ENCODE measurements around the gene CCDC14. TPM values are rescaled to one million over a fixed set of nuclear protein-coding genes. Genes with fewer than 3 reads are reported as not detected.
A peak's percentile ranks its signal among the peaks of the same experiment; 100 is the strongest.

Gene CCDC14
- total RNA-seq, 2 donors from 2014 or later, result 69.5 to 70.1 TPM

GRCh38 chr3:123884203-123884831 lies 76.7 kb downstream of the CCDC14 start, which contains the start of gene MYLK:
Gene MYLK (minus strand): TSS chr3:123884332. CDS start chr3:123793841, 90,491 bp downstream.
- Histone ChIP-seq H3K36me3 (no peaks in the 10 kb centered on the region), H3K9ac (ENCODE audit: low read depth in 2 of 2, low read length in 2 of 2) (peak within 1 kb of the TSS; percentile 55 to 56), H3K27ac (no peak within 1 kb of the TSS), H3K4me1 (peaks cover 4% of the 10 kb centered on the region), H3K4me3 (peak within 1 kb of the TSS; percentile 45), H3K9me3 (no peaks in the 10 kb centered on the region), H3K27me3 (no peaks in the 10 kb centered on the region)
- DNase-seq, result peak; percentile 69
- intact Hi-C loops (cut with DNase I), result loop anchor here (10.0 kb wide), 1 partner anchor 100 kb away; no protein-coding TSS in a partner anchor
- TF ChIP-seq, protein P1, sequence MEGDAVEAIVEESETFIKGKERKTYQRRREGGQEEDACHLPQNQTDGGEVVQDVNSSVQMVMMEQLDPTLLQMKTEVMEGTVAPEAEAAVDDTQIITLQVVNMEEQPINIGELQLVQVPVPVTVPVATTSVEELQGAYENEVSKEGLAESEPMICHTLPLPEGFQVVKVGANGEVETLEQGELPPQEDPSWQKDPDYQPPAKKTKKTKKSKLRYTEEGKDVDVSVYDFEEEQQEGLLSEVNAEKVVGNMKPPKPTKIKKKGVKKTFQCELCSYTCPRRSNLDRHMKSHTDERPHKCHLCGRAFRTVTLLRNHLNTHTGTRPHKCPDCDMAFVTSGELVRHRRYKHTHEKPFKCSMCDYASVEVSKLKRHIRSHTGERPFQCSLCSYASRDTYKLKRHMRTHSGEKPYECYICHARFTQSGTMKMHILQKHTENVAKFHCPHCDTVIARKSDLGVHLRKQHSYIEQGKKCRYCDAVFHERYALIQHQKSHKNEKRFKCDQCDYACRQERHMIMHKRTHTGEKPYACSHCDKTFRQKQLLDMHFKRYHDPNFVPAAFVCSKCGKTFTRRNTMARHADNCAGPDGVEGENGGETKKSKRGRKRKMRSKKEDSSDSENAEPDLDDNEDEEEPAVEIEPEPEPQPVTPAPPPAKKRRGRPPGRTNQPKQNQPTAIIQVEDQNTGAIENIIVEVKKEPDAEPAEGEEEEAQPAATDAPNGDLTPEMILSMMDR (IDR thresholded peaks at IDR 0.05), result no peak

DNA sequence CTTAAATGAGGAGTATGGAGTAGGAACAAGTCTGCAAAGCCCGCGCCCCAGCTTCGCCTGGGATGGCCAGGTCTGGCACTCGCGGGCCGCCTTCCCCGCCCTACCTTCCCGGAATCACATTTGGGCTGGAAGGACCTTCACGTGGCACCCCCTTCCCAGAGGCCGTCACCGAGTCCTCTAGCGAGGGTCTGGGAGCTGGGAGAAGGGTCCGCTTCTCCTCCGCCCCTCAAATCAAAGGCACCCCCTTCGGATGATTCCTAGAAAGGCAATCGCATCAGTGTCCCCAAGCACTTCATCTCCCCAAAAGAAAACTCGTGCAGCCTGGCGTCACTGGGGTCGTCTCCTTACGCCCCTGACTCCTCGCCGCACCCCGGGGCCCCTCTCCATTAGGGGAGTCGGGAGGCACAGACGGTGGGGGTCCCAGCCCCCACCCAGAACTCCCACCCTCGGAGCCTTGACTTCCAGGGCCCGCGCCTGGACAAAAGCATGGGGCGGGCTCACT lies 77.3 kb downstream of the CCDC14 start:
- TF ChIP-seq, protein P1 (IDR thresholded peaks at IDR 0.05), result no peak
- Histone ChIP-seq H3K4me3 (peak overlapping the region; percentile 45), H3K36me3 (no peaks in the 10 kb centered on the region), H3K27ac (no peak overlapping the region), H3K27me3 (no peaks in the 10 kb centered on the region), H3K9ac (ENCODE audit: low read depth in 2 of 2, low read length in 2 of 2) (peak overlapping the region; percentile 55 to 56), H3K4me1 (peaks cover 4% of the 10 kb centered on the region), H3K9me3 (no peaks in the 10 kb centered on the region)
- intact Hi-C loops (cut with DNase I), result loop anchor here (10.0 kb wide), 1 partner anchor 101 kb away; no protein-coding TSS in a partner anchor
- DNase-seq, result peak; percentile 42

GRCh38 chr3:123883111-123883510 lies 77.9 kb downstream of the CCDC14 start:
- no peak overlapping the region for H3K9ac ChIP-seq (ENCODE audit: low read depth in 2 of 2, low read length in 2 of 2)
- peak overlapping the region; percentile 45 for H3K4me3 ChIP-seq
- no peak overlapping the region for H3K27ac ChIP-seq
- H3K27me3 ChIP-seq, result no peaks in the 10 kb centered on the region
- no peaks in the 10 kb centered on the region for H3K9me3 ChIP-seq
- H3K4me1 ChIP-seq, result peaks cover 4% of the 10 kb centered on the region
- TF ChIP-seq, protein P1 (IDR thresholded peaks at IDR 0.05), result no peak
- intact Hi-C loops (cut with DNase I), result loop anchor here (10.0 kb wide), 1 partner anchor 102 kb away; no protein-coding TSS in a partner anchor
- no peaks in the 10 kb centered on the region for H3K36me3 ChIP-seq
- DNase-seq, result no peak

DNA sequence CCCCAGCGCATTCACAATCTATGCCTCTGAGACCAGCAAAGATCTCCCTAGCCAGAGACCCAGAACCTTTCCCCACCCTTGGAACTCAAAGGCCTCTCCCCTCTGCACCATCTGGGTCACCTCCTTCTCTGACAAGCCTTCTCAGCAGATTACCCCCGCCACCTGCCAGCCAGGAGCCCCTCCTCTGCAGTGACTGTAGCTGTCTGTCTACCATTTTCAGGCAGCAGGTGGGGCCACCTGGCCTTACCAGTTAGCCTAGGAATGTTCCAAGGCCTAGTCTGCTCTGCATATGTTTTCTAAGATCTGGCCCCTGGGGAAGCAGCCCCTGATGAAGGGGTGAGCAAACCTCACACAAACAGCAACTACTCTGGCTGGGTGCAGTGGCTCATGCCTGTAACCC lies 79.3 kb downstream of the CCDC14 start:
- Histone ChIP-seq H3K4me3 (no peak overlapping the region), H3K27me3 (no peaks in the 10 kb centered on the region), H3K4me1 (peaks cover 4% of the 10 kb centered on the region), H3K36me3 (no peaks in the 10 kb centered on the region), H3K27ac (no peak overlapping the region), H3K9me3 (no peaks in the 10 kb centered on the region), H3K9ac (ENCODE audit: low read depth in 2 of 2, low read length in 2 of 2) (no peak overlapping the region)
- no peak for DNase-seq
- TF ChIP-seq, protein P1 (IDR thresholded peaks at IDR 0.05), result no peak
- intact Hi-C loops (cut with DNase I), result loop anchor here (10.0 kb wide), 1 partner anchor 103 kb away; no protein-coding TSS in a partner anchor

GRCh38 chr3:123880998-123881561 lies 79.9 kb downstream of the CCDC14 start:
- Histone ChIP-seq H3K27me3 (no peaks in the 10 kb centered on the region), H3K4me1 (peaks cover 4% of the 10 kb centered on the region), H3K9me3 (no peaks in the 10 kb centered on the region), H3K27ac (no peak overlapping the region), H3K4me3 (no peak overlapping the region), H3K36me3 (no peaks in the 10 kb centered on the region), H3K9ac (ENCODE audit: low read depth in 2 of 2, low read length in 2 of 2) (no peak overlapping the region)
- TF ChIP-seq, protein P1 (IDR thresholded peaks at IDR 0.05), result no peak
- peak; percentile 24 for DNase-seq
- intact Hi-C loops (cut with DNase I), result loop anchor here (10.0 kb wide), 1 partner anchor 104 kb away; no protein-coding TSS in a partner anchor
